Neural cell (in vitro differentiated cells): ENCODE measurements around the gene GABPB1. TPM values are rescaled to one million over a fixed set of nuclear protein-coding genes. Genes with fewer than 3 reads are reported as not detected.

ENCODE experiments used
- H2AFZ ChIP-seq: fragments of 200-600, 300-800 bp; sonication (generic), shearing (Covaris generic); 2 replicates; pipeline ENCODE4 v1.6.0; 2014; ENCODE audit warnings: low read depth, mild to moderate bottlenecking, antibody characterized with exemption, low read length, moderate library complexity
- H3F3A ChIP-seq: fragments of 200-600 bp; shearing (Covaris generic); 2 replicates; pipeline ENCODE4 v1.6.1; 2016; ENCODE audit warnings: mild to moderate bottlenecking, moderate library complexity, mixed read lengths, antibody characterized with exemption, low read length; ENCODE audit not compliant: insufficient read depth, poor library complexity, severe bottlenecking
- H3K27ac ChIP-seq: fragments of 200-600, 300-800 bp; sonication (generic), shearing (Covaris generic); 2 replicates; pipeline ENCODE4 v1.5.1; 2014; ENCODE audit warnings: mild to moderate bottlenecking, low read length, moderate library complexity
- H3K27me3 ChIP-seq: fragments of 300-800, 200-600 bp; sonication (generic), shearing (Covaris generic); 2 replicates; pipeline ENCODE4 v1.6.0; 2014; ENCODE audit warnings: mild to moderate bottlenecking, low read depth, low read length, moderate library complexity; ENCODE audit not compliant: insufficient read depth
- H3K36me3 ChIP-seq: fragments of 300-800, 200-600 bp; sonication (generic), shearing (Covaris generic); 2 replicates; pipeline ENCODE4 v1.5.1; 2014; ENCODE audit warnings: mild to moderate bottlenecking, antibody characterized with exemption, low read length, moderate library complexity; ENCODE audit not compliant: insufficient read depth
- H3K4me2 ChIP-seq: fragments of 300-800, 200-600 bp; sonication (generic), shearing (Covaris generic); 2 replicates; pipeline ENCODE4 v1.6.0; 2014; ENCODE audit warnings: mild to moderate bottlenecking, low read length
- H3K4me3 ChIP-seq: fragments of 300-800, 200-600 bp; sonication (generic), shearing (Covaris generic); 2 replicates; pipeline ENCODE4 v1.5.1; 2014; ENCODE audit warnings: mild to moderate bottlenecking, low read length, moderate library complexity
- H3K79me2 ChIP-seq: fragments of 200-600 bp; shearing (Covaris generic); replicated peaks from 2 replicates; pipeline ENCODE4 v1.6.0; 2014; ENCODE audit warnings: mild to moderate bottlenecking, low read length, moderate library complexity; ENCODE audit not compliant: insufficient read depth
- H3K9ac ChIP-seq: fragments of 300-800, 200-600 bp; sonication (generic), shearing (Covaris generic); 2 replicates; pipeline ENCODE4 v1.6.1; 2016; ENCODE audit warnings: mild to moderate bottlenecking, low read length, mixed read lengths
- H3K9me2 ChIP-seq: fragments of 200-600 bp; shearing (Covaris generic); 2 replicates; pipeline ENCODE4 v1.6.1; 2016; ENCODE audit warnings: mild to moderate bottlenecking, low read length, mixed read lengths; ENCODE audit not compliant: insufficient read depth
- H3K9me3 ChIP-seq: fragments of 200-600, 300-800 bp; sonication (generic), shearing (Covaris generic); 2 replicates; pipeline ENCODE4 v1.6.1; 2016; ENCODE audit warnings: mild to moderate bottlenecking, mixed run types, low read length, moderate library complexity, mixed read lengths
- H4K20me1 ChIP-seq: fragments of 200-600 bp; shearing (Covaris generic); 2 replicates; pipeline ENCODE4 v1.6.1; 2016; ENCODE audit warnings: mild to moderate bottlenecking, mixed run types; ENCODE audit not compliant: insufficient read depth
- EP300 ChIP-seq: fragments of 450-650 bp; conservative IDR thresholded peaks from 2 replicates; pipeline ENCODE4 v1.6.1; 2014; ENCODE audit warnings: antibody characterized with exemption, mild to moderate bottlenecking, moderate library complexity; ENCODE audit not compliant: poor library complexity, severe bottlenecking
- EZH2 ChIP-seq: fragments of 200-600, 300-800 bp; shearing (Covaris generic), sonication (generic); IDR thresholded peaks from 2 replicates; pipeline ENCODE4 v1.6.1; 2014; ENCODE audit warnings: antibody characterized with exemption, low read length, borderline replicate concordance, mild to moderate bottlenecking; ENCODE audit not compliant: insufficient read depth, poor library complexity, severe bottlenecking
- MXI1 ChIP-seq: fragments of 450-650 bp; conservative IDR thresholded peaks from 2 replicates; pipeline ENCODE4 v1.6.1; 2014; ENCODE audit warnings: antibody characterized with exemption, mild to moderate bottlenecking; ENCODE audit not compliant: poor library complexity, severe bottlenecking
- POLR2AphosphoS5 ChIP-seq: IDR thresholded peaks from 2 replicates; pipeline ENCODE4 v1.6.1; 2012
- RAD21 ChIP-seq: fragments of 450-650 bp; conservative IDR thresholded peaks from 2 replicates; pipeline ENCODE4 v1.6.1; 2014; ENCODE audit warnings: antibody characterized with exemption, mild to moderate bottlenecking, moderate library complexity
- SMC3 ChIP-seq: fragments of 450-650 bp; conservative IDR thresholded peaks from 2 replicates; pipeline ENCODE4 v1.6.1; 2014; ENCODE audit warnings: antibody characterized with exemption, mild to moderate bottlenecking, moderate library complexity; ENCODE audit not compliant: poor library complexity
- TAF1 ChIP-seq: IDR thresholded peaks from 2 replicates; pipeline ENCODE4 v1.6.1; 2012; ENCODE audit warnings: low read depth
- polyA plus RNA-seq: library from polyadenylated mRNA; depleted of rRNA; stranded (reverse); fragments of >200 nt; gene quantifications from 2 replicates; pipeline ENCODE4 v1.2.3, GENCODE V29; 2014
- TF ChIP-seq, protein P1 (sequence below): IDR thresholded peaks from 2 replicates; pipeline ENCODE4 v1.6.1; 2012; ENCODE audit warnings: borderline replicate concordance
- TF ChIP-seq, protein P2 (sequence below): fragments of 450-650 bp; IDR thresholded peaks from 2 replicates; pipeline ENCODE4 v1.5.1; 2014; ENCODE audit warnings: antibody characterized with exemption, mild to moderate bottlenecking, moderate library complexity; ENCODE audit not compliant: poor library complexity, severe bottlenecking

Gene GABPB1
- polyA plus RNA-seq, 1 donor from 2014 or later: 34.1 TPM

DNA sequence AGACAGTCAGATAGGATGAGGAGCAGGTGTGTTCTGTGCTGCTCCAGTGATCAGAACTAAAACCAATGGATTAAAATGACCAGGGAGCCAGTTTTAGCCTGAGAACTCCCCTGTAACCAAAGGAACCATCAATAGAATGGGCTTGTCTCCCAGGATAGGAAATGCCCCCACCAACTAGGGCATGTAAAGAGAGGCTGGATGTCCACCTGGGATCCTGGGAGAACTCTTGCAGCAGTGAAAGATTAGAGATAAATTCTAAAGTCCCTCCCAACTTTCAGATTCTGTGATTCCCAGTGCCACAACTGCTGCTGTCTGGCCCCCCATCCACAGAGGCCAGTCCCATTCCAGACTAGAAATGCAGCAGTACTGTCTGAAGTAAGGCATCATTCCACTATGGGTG, 123.2 kb downstream of the GABPB1 start:
- Histone ChIP-seq H4K20me1 (no peaks in the 10 kb centered on the region), H3K9ac (no peak overlapping the region), H3K36me3 (no peaks in the 10 kb centered on the region), H2AFZ (no peak overlapping the region), H3K4me3 (no peak overlapping the region), H3K79me2 (no peaks in the 10 kb centered on the region), H3K27me3 (no peaks in the 10 kb centered on the region), H3K4me2 (no peak overlapping the region), H3K9me3 (no peaks in the 10 kb centered on the region), H3K9me2 (no peaks in the 10 kb centered on the region), H3F3A (no peaks in the 10 kb centered on the region), H3K27ac (no peak overlapping the region)
- TF ChIP-seq, protein P1, sequence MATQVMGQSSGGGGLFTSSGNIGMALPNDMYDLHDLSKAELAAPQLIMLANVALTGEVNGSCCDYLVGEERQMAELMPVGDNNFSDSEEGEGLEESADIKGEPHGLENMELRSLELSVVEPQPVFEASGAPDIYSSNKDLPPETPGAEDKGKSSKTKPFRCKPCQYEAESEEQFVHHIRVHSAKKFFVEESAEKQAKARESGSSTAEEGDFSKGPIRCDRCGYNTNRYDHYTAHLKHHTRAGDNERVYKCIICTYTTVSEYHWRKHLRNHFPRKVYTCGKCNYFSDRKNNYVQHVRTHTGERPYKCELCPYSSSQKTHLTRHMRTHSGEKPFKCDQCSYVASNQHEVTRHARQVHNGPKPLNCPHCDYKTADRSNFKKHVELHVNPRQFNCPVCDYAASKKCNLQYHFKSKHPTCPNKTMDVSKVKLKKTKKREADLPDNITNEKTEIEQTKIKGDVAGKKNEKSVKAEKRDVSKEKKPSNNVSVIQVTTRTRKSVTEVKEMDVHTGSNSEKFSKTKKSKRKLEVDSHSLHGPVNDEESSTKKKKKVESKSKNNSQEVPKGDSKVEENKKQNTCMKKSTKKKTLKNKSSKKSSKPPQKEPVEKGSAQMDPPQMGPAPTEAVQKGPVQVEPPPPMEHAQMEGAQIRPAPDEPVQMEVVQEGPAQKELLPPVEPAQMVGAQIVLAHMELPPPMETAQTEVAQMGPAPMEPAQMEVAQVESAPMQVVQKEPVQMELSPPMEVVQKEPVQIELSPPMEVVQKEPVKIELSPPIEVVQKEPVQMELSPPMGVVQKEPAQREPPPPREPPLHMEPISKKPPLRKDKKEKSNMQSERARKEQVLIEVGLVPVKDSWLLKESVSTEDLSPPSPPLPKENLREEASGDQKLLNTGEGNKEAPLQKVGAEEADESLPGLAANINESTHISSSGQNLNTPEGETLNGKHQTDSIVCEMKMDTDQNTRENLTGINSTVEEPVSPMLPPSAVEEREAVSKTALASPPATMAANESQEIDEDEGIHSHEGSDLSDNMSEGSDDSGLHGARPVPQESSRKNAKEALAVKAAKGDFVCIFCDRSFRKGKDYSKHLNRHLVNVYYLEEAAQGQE: no peak
- TF ChIP-seq MXI1 (no peak), EZH2 (no peak), RAD21 (no peak), SMC3 (no peak), POLR2AphosphoS5 (no peak), TAF1 (no peak), EP300 (no peak)
- TF ChIP-seq, protein P2, sequence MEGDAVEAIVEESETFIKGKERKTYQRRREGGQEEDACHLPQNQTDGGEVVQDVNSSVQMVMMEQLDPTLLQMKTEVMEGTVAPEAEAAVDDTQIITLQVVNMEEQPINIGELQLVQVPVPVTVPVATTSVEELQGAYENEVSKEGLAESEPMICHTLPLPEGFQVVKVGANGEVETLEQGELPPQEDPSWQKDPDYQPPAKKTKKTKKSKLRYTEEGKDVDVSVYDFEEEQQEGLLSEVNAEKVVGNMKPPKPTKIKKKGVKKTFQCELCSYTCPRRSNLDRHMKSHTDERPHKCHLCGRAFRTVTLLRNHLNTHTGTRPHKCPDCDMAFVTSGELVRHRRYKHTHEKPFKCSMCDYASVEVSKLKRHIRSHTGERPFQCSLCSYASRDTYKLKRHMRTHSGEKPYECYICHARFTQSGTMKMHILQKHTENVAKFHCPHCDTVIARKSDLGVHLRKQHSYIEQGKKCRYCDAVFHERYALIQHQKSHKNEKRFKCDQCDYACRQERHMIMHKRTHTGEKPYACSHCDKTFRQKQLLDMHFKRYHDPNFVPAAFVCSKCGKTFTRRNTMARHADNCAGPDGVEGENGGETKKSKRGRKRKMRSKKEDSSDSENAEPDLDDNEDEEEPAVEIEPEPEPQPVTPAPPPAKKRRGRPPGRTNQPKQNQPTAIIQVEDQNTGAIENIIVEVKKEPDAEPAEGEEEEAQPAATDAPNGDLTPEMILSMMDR: no peak

DNA sequence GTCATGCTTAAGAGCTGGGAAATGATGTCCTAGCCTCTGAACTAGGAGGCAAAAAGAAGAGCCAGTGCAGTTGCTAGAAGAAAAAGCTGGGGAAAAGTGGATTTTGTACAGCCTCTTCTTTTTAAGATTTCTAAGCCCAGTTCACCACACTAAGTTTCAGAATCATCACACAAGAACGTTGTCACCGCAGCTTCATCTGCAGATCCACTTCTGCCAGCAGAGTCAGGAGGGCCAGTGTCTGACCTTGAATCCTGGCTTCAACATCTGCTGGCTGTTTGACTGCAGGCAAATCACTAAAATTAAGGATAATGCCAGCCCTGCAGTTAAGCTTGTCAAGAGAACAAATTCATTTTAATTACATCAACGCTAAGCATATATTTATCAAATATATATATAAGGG, 125.7 kb downstream of the GABPB1 start:
- Histone ChIP-seq H3K27ac (no peak overlapping the region), H3K9me2 (no peaks in the 10 kb centered on the region), H3K9ac (no peak overlapping the region), H2AFZ (no peak overlapping the region), H3K4me3 (no peak overlapping the region), H3K36me3 (no peaks in the 10 kb centered on the region), H4K20me1 (no peaks in the 10 kb centered on the region), H3K9me3 (no peaks in the 10 kb centered on the region), H3K4me2 (no peak overlapping the region), H3K79me2 (no peaks in the 10 kb centered on the region), H3K27me3 (no peaks in the 10 kb centered on the region), H3F3A (no peaks in the 10 kb centered on the region)
- TF ChIP-seq TAF1 (no peak), EP300 (no peak), MXI1 (no peak), EZH2 (no peak), SMC3 (no peak), RAD21 (no peak), POLR2AphosphoS5 (no peak)
- TF ChIP-seq, protein P2: no peak
- TF ChIP-seq, protein P1: no peak
